HG03139 (cell line): ENCODE results near the gene ITPKB.

Experiments used
- ATAC-seq: cut with Tn5 transposase; IDR thresholded peaks from one replicate; pipeline ENCODE4 v1.9.1; 2021; ENCODE audit not compliant: unreplicated experiment

The ITPKB gene

GRCh38 chr1:226668173-226668560, 70.9 kb downstream of the ITPKB start:
- ATAC-seq: no peak

GRCh38 chr1:226666692-226667091, 72.4 kb downstream of the ITPKB start:
- no peak for ATAC-seq

GRCh38 chr1:226666164-226666506, 72.9 kb downstream of the ITPKB start:
- no peak for ATAC-seq

GRCh38 chr1:226665505-226666163, 73.4 kb downstream of the ITPKB start:
- no peak for ATAC-seq

GRCh38 chr1:226664413-226665101, 74.5 kb downstream of the ITPKB start:
- no peak for ATAC-seq

GRCh38 chr1:226663327-226663704, 75.8 kb downstream of the ITPKB start:
- ATAC-seq: no peak

- peak; percentile 92 for ATAC-seq
These were observed 76.3 kb downstream of the ITPKB start for GRCh38 chr1:226662642-226663326.

GRCh38 chr1:226661965-226662364, 77.1 kb downstream of the ITPKB start:
- no peak for ATAC-seq

- no peak for ATAC-seq
These were observed 77.8 kb downstream of the ITPKB start for GRCh38 chr1:226661271-226661670.

- no peak for ATAC-seq
These were observed 78.5 kb downstream of the ITPKB start for GRCh38 chr1:226660410-226661182.

GRCh38 chr1:226659641-226660040, 79.4 kb downstream of the ITPKB start:
- no peak for ATAC-seq

GRCh38 chr1:226659136-226659535, 79.9 kb downstream of the ITPKB start:
- no peak for ATAC-seq

- no peak for ATAC-seq
These were observed 80.4 kb downstream of the ITPKB start for GRCh38 chr1:226658546-226659125.

GRCh38 chr1:226657895-226658545, 81.1 kb downstream of the ITPKB start:
- ATAC-seq: no peak

- ATAC-seq: no peak
These were observed 82.3 kb downstream of the ITPKB start for GRCh38 chr1:226656601-226657277.

- no peak for ATAC-seq
These were observed 82.9 kb downstream of the ITPKB start for GRCh38 chr1:226656201-226656600.

GRCh38 chr1:226655251-226656163, 83.6 kb downstream of the ITPKB start:
- no peak for ATAC-seq

GRCh38 chr1:226654668-226655055, 84.4 kb downstream of the ITPKB start:
- ATAC-seq: no peak

GRCh38 chr1:226654046-226654667, 84.9 kb downstream of the ITPKB start:
- ATAC-seq: no peak
